Medulla oblongata (tissue), 1 donor: Measurements from ENCODE around the gene KRTAP10-1.

Experiments used
- DNase-seq: peaks from one replicate; pipeline ENCODE4 v3.0.0-alpha.2; 2015; ENCODE audit errors: extremely low spot score

Gene KRTAP10-1

DNA sequence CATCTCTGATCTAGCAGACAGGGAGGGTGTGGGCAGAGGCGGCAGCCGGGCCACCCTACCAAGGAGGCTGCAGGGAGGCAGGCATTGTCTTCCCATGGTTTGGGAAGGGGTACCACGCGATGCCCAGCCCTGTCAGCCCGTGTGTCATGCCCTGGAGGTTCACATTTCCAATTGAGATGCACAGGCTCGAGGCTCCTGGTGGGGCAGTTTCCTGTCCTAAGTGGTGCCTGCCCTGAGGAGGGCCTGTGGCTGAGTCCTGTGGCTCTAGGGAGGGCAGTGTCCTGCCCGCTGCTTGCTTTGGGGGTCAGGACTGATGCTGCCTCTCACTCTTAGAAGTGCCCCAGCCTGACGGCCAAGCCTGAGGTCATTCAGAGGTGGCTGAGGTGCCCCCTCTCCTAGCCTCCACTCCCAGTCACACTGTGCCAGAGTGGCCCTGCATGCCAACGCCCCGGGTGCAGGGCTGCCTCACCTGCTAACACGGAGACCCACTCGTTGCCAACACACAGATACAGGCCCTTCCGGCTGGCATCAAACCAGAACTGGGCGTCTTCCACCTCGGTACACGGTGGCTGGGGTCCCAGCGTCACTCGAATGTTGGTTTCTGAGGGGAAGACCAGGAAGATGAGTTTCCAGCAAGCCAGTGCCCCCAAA is 11.9 kb downstream of the KRTAP10-1 start:
- DNase-seq: no peak

DNA sequence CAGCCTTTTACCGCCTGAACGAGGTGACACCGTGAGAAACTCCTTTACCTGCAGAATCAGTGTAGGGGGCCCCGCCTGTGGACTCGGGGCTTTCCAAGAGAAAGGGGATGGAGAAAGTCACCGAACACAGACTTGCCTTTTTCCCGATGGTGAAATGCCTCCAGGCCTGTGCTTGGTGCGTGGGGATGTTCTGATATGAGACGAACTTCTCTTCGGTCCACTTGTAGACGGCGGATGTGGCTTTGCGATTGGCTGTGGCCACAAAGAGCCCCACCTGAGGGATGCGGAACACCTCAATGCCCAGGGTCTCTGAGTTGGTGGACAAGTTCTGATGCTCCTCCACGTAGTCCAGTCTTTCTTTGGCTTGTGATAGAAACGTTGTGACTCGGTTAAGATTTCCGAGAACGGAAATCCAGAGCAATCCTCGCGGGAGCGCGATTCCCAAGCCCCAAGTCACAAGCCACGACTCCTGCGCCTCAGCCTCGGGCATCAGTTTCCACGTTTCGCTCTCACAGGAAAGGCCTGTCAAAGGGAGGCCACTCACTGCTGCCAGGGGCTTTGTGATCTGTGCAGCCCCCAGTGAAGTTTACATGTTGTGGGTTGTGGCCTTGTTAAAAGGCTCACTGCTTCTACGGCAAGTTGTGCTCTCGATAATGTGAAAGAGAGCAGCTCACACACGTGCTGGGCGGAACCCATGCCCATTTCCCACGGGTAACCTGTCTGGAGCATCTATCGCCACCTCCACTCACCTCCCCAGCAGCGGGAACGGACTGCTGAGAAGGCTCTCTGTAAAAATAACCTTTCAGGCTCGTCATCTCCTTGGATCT is 12.6 kb downstream of the KRTAP10-1 start:
- DNase-seq: no peak

DNA sequence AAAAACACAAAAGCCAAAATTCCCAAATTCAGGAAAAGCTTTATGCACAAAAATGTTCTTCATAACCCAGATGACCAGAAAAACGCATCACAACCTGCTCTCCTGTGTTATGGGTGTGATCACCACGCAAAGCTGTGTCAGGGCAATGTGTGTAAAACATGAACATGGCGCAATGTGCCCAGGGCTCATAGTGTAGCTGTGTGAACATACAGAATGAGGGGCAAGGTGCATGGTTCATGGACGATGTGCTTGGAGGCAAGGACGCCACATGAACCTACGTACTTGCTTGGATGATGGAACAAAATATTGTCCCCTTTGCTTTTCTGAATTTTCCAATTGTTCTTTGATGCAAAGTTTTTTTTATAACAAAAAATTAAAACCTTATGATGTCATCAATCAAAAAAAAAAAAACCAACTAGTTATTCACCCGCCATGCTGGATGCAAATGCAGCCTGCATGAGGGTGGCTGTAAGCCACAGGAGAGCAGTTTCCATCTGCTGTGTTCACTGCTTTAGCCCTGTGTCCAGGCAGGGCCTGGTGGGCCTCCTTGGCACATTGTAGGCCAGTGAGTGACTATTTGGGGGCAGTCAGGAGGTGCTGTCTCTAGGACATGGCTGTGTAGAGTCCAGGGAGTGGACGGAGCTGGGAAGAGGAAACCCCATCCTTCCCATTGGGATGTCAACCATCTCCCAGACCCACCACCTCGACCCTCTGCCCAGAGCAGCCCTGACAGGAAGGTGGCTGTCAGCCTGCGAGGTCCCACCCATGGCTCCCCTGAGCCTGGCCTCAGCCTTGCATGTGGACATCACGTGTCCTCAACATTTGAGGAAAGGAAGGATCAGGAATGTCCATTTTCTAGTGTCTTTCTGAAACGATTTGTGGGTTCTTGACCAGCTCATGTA is 13.6 kb downstream of the KRTAP10-1 start:
- no peak for DNase-seq

DNA sequence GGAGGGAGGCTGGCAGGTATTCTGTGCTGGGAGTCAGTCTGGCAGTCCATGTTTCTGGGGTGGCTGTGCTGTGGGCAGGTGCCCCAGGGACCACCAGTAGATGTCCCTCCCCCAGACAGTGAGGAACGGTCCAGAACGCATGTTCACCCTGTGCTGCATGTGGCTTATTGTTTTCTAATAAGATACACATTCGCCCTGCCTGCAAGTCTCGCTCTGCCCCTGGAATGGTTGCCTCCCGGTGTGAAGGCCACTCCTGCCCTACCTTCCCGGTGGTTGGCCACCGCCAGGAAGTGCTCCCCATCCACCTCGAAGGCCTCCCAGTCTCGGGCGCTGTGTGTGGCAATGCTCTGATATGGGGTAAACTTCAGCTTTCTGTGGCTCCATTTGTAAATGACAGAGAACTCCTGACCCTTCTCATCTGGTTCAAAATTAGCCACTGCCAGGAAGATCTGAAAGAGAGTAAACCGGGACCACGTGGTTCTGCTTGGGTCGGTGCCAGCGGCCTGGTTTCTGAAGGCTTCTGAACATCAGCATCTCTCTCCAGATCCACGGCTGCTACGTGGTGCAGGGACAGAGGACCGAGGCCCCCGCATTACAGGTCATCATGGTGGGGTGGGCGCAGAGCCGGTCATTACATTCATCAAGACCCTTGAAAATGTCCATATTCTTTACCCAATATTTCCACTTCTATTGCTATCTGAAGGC is 14.5 kb downstream of the KRTAP10-1 start:
- no peak for DNase-seq

DNA sequence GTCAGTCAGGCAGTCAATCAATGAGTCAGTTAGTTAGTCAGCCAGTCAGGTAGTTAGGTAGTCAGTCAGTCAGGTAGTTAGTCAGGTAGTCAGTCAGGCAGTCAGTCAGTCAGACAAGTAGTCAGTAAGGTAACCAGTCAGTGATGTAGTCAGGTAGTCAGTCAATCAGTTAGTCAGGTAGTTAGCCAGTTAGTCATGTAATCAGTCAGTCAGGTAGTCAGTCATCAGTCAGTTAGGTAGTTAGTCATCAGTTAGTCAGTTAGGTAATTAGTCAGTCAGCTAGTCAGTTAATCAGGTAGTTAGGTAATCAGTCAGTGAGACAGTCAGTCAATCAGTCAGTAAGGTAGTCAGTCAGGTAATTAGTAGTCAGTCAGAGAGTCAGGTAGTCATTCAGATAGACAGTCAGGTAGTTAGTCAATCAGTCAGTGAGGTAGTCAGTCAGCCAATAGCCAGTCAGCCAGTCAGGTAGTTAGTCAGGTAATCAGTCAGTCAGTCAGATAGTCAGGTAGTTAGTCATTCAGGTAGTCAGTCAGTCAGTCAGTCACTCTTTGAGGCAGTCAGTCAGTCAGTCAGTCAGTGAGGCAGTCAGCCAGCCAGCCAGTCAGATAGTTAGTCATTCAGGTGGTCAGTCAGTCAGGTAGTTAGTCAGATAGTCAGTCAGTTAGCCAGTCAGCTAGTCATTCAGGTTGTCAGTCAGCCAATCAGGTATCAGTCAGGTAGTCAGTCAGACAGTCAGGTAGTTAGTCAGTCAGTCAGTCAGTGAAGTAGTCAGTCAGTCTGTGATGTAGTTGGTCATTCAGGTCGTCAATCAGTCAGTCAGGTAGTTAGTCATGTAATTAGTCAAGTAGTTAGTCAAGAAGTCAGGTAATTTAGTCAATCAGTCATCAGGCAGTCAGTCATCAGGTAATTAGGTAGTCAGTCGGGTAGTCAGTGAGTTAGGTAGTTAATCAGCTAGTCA is 15.3 kb downstream of the KRTAP10-1 start:
- no peak for DNase-seq

DNA sequence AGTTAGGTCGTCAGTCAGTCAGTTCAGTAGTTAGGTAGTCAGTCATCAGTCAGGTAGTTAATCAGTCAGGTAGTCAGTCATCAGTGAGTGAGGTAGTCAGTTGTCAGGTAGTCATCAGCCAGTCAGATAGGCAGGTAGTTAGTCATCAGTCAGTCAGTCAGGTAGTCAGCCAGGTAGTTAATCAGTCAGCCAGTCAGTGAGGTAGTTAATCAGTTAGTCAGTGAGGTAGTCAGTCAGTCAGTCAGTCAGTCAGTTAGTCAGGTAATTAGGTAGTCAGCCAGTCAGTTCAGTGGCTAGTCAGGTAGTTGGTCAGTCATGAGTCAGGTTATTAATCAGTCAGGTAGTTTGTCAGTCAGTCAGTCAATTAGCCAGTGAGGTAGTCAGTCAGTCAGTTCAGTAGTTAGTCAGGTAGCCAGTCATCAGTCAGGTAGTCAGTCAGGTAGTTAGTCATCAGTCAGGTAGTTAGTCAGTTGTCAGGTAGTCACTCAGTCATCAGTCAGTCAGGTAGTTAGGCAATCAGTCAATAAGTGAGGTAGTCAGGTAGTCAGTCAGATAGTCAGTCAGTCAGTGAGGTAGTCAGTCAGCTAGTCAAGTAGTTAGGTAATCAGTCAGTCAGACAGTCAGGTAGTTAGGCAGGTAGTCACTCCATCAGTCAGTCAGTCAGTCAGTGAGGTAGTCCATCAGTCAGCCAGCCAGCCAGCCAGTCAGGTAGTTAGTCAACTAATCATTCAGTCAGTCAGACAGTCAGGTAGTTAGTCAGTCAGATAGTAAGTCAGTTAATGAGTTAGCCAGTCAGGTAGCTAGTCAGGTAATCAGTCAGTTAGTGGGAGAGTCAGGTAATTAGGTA is 16.2 kb downstream of the KRTAP10-1 start:
- DNase-seq: no peak

DNA sequence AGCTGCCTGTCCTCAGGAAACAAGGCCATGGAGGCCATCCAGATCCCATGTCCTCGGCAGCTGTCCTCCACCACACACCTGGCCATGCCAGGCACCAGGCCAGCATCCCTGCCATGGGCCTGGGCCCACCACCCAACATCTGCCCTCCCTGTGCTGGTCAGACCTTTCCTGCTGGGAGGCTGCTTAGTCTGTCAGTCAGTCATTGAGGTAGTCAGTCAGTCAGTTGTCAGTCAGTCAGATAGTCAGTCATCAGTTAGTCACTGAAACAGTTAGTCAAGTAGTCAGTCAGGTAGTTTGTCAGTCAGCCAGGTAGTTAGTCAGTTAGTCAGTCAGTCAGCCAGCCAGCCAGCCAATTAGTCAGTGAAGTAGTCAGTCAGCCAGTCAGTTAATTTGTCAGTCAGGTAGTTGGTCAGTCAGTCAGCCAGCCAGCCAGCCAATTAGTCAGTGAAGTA is 17.2 kb downstream of the KRTAP10-1 start:
- no peak for DNase-seq

DNA sequence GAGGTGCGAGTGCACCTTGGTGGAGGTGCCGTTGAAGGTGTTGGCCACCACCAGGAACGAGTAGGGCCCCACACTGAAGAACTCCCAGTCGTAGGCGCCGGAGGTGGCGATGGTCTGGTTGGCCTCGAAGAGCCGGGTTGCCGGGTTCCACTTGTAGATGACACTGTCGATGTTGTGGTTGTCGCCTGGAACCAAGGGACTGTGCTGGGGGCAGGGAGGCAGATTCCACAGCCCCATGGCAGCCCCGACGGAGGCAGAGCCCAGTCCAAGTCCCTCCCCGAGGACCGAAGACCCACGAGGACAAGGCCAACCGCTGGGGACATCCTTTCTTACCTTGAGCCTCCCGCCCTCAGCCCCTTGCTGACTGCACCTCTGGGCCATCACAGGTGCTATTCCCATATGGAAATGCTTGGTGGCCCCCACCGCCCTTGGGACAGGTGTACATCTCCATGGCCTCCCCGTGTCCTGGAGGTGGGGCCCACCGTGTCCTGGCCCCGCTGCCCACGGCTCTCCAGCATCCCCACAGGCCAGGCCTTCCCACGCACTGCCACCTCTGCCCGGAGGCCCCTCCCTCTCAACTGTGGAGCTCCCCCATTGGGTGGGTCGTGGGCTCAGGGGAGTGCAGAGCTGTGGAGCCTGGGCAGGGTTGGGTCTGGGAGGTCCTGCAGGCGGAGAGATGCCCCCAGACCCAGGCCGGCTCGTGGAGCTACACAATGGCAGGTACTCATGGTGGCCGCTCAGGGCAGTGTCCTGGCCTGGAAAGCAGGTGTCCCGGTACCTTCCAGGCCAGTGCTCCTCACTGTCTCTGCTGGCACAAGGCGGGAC is 17.9 kb downstream of the KRTAP10-1 start:
- DNase-seq: no peak

DNA sequence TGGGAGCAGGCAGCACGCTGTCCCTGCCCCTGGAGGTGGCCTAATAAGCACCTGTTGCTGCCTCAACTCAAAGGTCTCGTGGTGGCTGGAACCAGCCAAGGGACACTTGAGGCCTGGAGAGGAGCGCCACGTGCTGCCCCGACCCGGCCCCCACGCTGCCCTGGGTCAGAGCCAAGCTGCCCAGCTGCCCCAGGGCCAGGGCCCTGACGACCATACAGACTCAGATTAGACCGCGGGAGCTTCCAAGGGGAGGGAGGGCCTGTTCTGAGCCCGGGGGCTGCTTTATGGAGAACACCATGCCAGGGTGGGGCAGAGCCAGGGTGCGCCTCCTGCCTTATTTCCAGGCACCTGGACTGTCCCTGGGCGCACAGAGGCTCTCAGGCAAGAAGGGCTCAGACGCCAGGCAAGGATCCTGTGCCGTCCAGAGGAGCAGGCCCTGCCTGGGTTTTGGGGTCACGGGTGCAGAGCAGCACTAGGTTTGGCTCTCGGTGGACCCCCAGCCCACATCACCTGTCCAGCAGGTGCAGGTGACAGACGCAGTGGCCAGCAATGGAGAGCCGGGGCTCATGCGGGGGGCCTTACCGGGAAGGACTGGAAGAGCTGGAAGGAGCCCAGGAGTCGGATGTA is 18.6 kb downstream of the KRTAP10-1 start:
- no peak for DNase-seq

DNA sequence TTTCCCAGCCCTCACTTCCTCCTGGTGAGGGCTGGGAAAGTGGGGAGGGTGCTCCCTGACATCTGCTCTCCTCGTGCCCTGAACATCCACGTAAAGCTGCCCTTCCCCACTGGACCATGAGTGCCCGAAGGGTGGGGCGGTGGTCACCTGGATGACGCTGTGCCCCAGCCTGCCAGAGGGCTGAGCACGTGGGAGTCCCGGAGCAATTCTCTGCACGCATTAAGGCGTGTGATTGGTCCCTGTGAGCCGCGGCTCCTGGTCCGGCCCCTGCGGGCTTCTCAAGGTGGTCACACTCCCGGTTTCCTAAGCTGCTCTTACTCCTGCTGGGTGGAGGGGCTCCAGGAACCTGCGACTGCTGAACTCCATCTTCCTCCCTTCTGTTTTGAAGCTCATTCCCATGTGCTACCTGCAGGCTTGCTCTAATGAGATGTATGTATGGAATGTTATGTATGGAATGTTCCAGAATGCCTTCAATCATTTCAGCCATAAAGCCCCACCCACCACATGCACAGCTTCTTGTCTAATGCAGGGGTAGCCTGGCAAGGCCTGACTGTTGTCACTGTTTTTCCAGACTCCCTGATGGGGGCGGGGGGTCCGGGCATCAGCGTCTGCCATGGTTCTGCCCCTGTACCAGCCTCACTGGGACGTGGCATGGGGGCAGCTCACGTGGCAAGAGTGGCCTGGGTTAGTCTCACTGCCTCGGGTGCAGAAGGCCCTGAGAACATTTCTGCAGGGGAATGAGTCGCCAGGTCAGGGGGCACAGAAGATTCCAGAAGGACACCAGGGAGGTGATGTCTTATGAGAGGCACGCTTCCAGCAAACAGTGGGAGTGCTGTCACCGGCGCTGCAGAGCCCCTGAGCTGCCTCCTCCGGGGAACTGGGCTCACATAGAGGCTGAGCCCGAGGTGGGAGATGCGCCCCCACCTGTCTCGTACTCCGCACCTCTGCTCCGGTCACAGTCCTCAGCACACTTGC is 19.4 kb downstream of the KRTAP10-1 start:
- no peak for DNase-seq

DNA sequence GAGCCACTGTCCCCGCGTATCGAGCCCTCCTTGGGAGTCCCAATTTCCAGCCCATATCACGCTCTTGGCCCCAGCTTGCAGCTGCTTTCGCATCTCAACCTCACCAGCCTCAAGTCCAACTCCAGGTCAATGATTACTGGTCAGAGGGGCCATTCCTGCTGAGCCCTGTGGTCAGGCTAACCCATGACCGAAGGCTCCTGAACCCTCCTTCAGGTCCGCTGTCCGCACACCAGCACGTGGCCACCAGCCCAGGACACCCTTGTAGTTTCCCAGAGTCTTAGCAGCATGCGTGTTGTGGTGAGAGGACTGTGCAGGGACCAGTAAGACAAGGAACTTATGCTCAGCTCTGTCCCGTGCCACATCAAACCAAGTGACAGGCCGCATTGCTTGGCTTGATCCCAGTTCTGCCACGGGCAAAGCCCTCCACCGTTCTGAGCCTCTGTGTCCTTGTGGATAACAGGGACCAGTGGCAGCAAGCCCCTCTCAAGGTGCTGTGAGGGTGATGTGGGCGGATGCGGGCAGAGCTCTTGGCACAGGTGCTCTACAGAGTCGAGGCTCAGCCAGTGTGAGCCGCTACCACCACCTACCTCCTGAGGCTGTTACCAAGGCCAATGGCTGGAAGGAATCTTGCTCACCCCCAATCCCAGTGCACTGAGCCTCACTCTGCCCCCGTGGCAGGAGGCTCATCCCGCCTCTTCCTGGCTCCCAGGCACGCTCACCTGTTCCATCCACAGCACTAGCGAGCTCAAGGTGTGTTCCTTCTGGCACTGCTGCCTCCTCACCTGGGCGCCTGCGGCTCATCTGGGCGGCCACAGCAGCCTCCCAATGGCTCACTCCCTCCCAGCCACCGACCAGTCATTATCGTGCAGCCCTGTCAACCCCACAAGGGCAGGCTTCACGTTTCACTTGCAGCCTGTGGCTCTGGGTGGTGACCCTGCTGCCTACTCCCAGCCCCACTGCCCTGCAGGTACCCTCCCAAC is 20.4 kb downstream of the KRTAP10-1 start:
- no peak for DNase-seq

DNA sequence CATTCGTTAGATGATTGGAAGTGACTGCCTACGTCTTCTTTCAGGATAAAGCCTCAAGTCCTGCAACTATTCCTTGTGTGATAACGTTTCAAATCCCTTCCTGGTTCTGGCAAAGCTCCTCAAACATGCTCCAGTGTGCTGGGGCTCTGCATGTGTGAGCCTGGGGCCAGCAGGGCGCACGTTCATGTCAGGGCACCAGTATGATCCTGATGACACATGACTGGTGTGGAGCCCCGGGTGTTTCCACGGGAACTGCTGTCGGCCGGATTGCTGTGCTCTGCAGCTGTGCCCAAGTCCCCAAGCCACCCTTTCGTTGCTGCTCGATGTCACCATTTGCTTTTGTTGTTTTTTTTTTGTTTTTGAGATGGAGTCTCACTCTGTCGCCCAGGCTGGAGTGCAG is 21.3 kb downstream of the KRTAP10-1 start:
- DNase-seq: no peak

DNA sequence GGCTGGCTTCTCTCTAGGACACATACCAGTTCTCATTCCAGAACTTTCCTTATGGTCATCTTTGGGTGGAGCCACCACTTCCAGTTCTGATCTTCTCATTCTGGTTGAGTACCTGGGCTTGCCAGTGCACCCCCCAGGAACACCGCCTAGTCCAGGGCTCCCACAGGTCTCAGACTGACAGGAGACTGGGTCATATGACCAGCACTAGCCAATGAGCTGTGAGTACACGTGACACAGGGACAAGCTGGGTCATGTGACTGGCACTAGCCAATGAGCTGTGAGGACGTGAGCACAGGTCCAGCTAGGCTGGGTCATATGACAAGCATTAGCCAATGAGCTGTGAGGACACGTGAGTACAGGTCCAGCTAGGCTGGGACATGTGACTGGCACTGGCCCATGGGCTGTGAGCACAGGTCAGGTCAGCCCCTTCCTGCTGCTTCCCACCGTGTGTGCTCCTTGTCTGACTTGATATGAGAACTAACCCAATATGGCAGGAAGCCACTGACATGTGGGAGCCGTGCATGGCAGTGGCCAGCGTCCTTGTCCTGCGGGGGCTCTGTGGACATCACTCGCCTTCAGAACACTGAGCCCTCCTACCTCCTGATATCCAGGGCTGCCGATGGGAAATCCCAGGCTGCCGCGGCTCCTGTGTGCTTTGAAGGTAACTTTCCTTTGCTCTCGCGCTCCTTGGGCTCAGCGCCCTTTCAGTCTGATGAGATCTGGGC is 22.7 kb downstream of the KRTAP10-1 start:
- peak; percentile 43 for DNase-seq

DNA sequence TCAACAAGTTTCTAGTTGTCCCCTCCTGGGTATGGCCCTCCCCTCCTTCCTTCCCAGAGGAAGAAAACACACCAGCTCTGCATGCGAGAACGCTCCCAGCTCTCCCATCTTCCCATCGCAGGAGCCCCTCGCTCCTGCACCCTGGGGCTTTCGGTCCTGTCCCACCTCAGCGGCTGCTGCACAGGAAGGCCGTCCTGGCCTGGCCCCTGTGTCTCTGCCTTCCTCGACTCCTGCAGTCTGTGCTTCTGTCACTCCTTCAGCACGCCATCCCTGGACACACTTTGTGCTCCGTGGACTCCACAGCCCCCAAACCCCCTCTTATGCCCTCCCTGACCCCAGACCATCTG is 23.2 kb downstream of the KRTAP10-1 start:
- DNase-seq: no peak

DNA sequence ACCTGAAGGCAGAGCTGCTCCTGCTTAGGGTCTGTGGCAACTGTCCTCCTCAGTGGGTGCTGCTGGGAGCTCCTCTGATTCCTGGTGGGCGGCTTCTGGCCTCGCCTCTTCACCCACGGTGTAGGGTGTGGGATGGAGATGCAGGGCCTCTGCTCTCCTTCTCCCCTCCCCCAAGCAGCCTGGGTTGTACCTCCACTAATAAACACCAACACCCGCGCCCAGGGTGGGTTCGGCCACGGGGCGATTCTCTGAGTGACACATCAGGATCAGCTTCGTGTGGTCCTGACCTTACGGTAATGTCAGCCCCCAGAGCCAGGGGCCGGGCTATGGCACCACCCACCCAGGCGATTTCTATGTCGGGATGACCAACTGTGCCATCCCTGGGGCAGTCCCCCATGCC is 23.7 kb downstream of the KRTAP10-1 start:
- no peak for DNase-seq
